ENCODE data around the gene CRTC1. TPM values are rescaled to one million over a fixed set of nuclear protein-coding genes. Genes with fewer than 3 reads are reported as not detected.
A peak's percentile ranks its signal among the peaks of the same experiment; 100 is the strongest.

The CRTC1 gene
- total RNA-seq, 1 donor = 4.3 TPM

DNA sequence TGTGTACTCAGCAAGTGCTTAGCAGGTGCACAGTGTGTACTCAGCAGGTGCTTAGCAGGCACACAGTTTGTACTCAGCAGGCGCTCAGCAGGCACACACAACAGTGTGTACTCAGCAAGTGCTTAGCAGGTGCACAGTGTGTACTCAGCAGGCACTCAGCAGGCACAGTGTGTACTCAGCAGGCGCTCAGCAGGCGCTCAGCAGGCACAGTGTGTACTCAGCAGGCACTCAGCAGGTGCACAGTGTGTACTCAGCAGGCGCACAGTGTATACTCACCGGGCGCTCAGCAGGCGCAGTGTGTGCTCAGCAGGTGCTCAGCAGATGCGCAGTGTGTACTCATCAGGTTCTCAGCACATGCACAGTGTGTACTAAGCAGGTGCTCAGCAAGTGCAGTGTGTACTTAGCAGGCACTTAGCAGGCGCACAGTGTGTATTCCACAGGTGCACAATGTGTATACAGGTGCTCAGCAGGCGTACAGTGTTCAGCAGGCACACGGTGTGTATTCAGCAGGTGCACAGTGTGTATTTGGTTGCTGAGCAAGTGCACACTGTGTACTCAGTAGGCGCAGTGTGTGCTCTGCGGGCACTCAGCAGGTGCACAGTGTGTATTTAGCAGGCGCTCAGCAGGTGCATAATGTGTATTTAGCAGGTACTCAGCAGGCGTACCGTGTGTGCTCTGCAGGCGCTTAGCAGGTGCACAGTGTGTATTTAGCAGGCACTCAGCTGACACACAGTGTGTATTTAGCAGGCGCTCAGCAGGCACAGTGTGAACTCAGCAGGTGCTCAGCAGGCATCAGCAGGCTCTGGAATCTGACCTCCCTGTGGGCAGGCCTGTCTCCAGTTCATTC is 15.1 kb downstream of the CRTC1 start:
- H3K4me3 ChIP-seq (ENCODE audit: low read length) = no peak overlapping the region
- H3K4me1 ChIP-seq (ENCODE audit: insufficient read depth, low read length) = peaks cover 29% of the 10 kb centered on the region
- no peaks in the 10 kb centered on the region for H3K9me3 ChIP-seq (ENCODE audit: low read depth, low read length)
- H3K27me3 ChIP-seq (ENCODE audit: insufficient read depth, low read length) = no peaks in the 10 kb centered on the region

DNA sequence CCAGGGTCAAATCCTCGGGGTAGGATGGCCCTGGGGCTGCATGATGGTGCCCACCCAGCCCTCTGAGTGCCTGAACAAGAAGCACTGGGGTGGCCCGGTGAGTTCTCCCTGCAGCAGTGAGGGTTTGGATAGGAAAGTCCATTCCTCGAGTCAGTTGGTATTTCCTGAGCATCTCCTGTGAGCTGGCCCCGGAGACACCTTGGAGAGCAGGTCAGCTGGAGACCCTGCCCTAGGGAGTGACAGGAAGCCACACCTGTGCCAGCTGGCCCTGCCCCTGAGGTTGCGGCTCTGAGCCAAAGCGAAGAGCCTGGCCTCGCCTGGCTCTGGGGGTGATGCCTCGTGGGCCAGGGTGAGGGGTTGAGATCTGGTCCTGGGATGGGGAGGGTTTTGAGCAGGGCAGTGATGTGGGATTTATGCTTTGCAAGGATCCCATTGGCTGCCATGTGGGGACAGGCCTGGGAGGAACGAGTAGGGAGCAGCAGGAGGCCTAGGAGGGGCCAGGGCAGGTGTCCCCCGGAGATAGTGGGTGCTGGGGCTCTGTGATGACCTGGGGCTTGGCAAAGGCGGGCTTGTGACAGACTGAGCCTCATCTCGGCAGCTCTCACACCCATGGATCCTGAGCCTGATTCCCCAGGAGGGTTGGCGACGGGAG is 16.0 kb downstream of the CRTC1 start:
- H3K9me3 ChIP-seq (ENCODE audit: low read depth, low read length) = no peaks in the 10 kb centered on the region
- no peaks in the 10 kb centered on the region for H3K27me3 ChIP-seq (ENCODE audit: insufficient read depth, low read length)
- peaks cover 29% of the 10 kb centered on the region for H3K4me1 ChIP-seq (ENCODE audit: insufficient read depth, low read length)
- H3K4me3 ChIP-seq (ENCODE audit: low read length) = peak overlapping the region; percentile 36

DNA sequence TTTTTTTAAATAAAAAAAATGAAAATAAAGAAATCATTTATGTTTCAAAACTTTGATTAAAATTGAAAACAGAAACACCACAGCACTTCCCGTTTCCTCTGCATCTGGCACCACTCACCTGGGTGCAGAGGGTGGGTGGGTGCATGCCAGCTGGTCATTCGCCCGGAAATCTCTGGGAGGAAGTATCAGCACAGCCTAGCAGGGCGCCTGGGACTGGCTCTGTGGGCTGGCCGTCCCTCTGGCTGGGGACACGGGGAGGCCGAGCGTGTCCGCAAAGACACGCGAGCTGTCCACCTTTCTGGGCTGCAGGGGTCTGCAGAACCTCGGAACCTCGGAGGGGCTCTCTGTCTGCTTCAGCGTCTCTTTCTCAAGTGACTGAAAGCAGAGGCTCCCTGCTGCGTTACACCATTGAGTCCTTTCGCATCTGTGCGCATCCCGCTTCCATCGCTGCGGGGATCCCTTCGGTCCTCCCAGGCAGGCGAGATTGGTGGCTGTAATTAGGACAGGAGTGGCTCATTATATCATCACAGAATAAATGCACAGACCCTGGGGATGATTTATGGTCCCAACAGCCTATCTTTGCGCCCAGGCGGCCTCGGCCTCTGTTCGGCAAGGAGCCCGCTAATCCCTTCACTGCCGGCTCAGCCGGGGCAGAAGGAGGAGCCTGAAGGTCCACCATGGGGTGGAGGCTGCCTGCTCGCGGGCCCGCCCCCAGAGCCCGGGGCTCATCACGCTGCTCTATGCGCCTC is 17.2 kb downstream of the CRTC1 start:
- Histone ChIP-seq H3K27me3 (ENCODE audit: insufficient read depth, low read length) (no peaks in the 10 kb centered on the region), H3K4me3 (ENCODE audit: low read length) (peak overlapping the region; percentile 36), H3K9me3 (ENCODE audit: low read depth, low read length) (no peaks in the 10 kb centered on the region), H3K4me1 (ENCODE audit: insufficient read depth, low read length) (peaks cover 29% of the 10 kb centered on the region)

DNA sequence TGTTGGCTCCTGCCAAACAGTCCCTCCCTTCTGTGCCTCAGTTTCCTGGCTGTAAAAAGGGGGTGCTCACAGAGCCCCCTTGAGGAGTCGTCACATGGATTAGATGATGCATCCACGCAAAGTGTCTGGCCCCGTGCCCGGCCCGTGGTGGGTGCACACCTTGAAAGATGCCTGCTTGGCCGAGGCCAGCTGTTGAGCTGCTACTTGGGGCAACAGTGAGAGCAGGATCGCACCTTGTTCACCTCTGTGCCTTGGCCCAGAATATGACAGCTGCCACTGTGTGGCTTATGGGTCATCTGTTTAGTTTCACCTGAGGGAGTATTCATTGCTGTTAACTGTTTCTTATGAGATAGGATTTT is 17.7 kb downstream of the CRTC1 start:
- no peaks in the 10 kb centered on the region for H3K27me3 ChIP-seq (ENCODE audit: insufficient read depth, low read length)
- H3K4me3 ChIP-seq (ENCODE audit: low read length) = peak overlapping the region; percentile 36
- peaks cover 29% of the 10 kb centered on the region for H3K4me1 ChIP-seq (ENCODE audit: insufficient read depth, low read length)
- no peaks in the 10 kb centered on the region for H3K9me3 ChIP-seq (ENCODE audit: low read depth, low read length)

DNA sequence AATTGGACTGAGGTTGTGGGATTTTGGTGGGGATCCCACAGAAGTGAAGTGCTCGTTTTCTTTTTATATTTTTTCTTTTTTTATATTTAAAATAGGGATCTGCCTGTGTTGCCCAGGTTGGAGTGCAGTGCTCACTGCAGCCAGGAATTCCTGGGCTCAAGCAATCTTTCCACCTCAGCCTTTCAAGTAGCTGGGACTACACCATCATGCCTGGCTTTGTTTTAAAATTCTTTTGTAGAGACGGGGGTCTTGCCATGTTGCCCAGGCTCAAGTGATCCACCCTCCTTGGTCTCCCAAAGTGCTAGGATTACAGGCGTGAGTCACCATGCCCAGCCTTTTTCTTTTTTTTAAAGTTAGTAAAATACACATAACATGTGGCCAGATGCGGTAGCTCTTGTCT is 20.6 kb downstream of the CRTC1 start:
- Histone ChIP-seq H3K9me3 (ENCODE audit: low read depth, low read length) (no peaks in the 10 kb centered on the region), H3K4me3 (ENCODE audit: low read length) (no peak overlapping the region), H3K4me1 (ENCODE audit: insufficient read depth, low read length) (peaks cover 23% of the 10 kb centered on the region), H3K27me3 (ENCODE audit: insufficient read depth, low read length) (no peaks in the 10 kb centered on the region)

DNA sequence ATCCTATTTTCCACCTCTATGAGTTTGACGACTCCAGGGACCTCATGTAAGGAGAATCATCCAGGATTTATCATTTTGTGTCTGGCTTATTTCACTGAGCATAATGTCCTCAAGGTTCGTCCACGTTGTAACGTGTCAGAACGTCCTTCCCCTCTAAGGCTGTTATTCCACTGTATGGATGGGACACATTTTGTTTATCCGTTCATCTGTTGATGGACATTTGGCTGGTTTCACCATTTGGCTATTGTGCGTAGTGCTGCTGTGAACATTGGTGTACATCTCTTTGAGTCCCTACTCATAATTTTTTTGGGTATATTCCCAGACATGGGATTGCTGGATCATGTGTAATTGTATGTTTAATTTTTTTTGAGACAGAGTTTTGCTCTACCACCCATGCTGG is 21.5 kb downstream of the CRTC1 start:
- peaks cover 19% of the 10 kb centered on the region for H3K4me1 ChIP-seq (ENCODE audit: insufficient read depth, low read length)

DNA sequence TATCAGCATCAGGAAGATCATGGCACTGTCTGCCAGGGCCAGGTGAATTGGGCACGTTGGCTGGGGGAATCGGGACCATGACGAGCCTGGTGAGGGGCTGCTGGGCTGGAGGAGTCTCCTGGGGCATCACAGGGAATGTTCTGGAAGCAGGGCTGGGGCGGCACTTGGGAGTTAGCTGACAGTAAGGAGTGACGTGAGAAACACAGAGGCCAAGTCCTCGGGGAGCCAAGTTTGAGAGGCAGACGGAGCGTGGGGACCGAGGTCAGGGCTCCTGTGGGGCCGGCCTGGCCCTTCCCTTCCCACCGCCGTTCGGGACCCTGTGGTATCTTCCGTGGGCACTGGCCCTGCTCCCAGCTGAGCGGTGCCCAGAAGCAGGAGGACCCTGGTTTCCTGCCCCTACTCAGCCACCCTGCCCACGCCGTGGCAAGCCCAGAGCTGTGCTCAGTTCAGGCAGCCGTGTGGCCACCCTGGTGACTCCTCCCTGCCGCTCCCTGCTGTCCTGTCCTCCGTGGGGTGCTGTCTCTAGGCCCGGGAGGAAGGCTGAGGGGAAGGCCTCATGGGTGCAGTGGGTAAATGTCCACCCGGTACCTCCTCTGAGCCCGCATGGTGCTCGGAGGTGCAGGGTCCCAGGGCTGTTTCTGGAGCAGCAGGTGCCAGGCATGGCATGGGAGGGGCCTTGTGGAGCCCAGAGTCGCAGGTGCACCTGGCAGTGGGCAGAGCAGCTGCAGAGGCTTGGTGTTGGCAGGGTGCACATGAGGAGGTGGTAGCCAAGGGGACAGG is 25.2 kb downstream of the CRTC1 start:
- H3K9me3 ChIP-seq (ENCODE audit: low read depth, low read length) = no peaks in the 10 kb centered on the region
- H3K4me1 ChIP-seq (ENCODE audit: insufficient read depth, low read length) = peaks cover 16% of the 10 kb centered on the region
- no peaks in the 10 kb centered on the region for H3K27me3 ChIP-seq (ENCODE audit: insufficient read depth, low read length)
- no peak overlapping the region for H3K4me3 ChIP-seq (ENCODE audit: low read length)

More for the DNA sequence above, 21.5 kb downstream of the CRTC1 start:
- Histone ChIP-seq H3K27me3 (ENCODE audit: insufficient read depth, low read length) (no peaks in the 10 kb centered on the region), H3K9me3 (ENCODE audit: low read depth, low read length) (no peaks in the 10 kb centered on the region), H3K4me3 (ENCODE audit: low read length) (no peak overlapping the region)

DNA sequence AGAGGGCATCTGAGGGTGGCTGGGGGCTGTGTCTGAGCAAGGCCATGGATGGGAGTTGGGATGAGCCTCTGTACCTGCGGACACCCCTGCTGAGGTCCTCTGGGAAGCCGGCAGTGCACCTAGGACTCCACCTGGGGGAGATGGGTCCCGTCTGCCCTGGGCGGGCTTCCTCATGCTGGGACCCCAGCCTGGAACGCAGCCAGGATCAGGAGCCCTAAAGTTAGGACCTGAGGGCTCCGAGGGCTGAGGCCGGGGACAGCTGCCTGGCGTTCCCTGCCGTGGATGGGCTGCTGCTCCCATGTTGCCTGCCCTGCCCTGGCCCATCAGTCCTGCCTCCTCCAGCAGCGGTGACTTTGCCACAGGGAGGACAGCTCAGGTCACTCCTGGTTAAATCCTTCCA is 26.1 kb downstream of the CRTC1 start:
- H3K4me1 ChIP-seq (ENCODE audit: insufficient read depth, low read length) = peaks cover 19% of the 10 kb centered on the region

DNA sequence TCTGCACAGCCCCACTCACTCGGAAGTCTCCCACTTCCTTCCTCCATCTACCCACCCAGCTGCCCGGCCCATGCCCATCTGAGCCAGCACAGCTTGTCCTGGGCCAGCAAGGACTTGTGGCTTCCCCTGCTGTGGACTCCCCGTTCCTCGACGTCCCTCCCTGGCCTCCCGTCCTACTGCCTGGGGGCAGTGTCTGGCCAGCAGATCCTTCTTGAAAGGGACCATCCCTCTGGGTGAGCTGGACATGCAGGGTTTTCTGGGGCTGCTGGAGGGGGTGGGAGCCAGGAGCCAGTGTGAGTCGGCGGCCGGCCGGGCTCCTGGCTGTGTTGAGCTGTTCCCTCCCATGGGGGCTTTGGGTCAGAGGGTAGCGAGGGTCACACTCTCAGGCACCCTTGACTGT is 26.7 kb downstream of the CRTC1 start:
- Histone ChIP-seq H3K9me3 (ENCODE audit: low read depth, low read length) (no peaks in the 10 kb centered on the region), H3K27me3 (ENCODE audit: insufficient read depth, low read length) (no peaks in the 10 kb centered on the region), H3K4me3 (ENCODE audit: low read length) (no peak overlapping the region), H3K4me1 (ENCODE audit: insufficient read depth, low read length) (peaks cover 19% of the 10 kb centered on the region)

More for the DNA sequence above, 26.1 kb downstream of the CRTC1 start:
- Histone ChIP-seq H3K27me3 (ENCODE audit: insufficient read depth, low read length) (no peaks in the 10 kb centered on the region), H3K9me3 (ENCODE audit: low read depth, low read length) (no peaks in the 10 kb centered on the region), H3K4me3 (ENCODE audit: low read length) (no peak overlapping the region)

DNA sequence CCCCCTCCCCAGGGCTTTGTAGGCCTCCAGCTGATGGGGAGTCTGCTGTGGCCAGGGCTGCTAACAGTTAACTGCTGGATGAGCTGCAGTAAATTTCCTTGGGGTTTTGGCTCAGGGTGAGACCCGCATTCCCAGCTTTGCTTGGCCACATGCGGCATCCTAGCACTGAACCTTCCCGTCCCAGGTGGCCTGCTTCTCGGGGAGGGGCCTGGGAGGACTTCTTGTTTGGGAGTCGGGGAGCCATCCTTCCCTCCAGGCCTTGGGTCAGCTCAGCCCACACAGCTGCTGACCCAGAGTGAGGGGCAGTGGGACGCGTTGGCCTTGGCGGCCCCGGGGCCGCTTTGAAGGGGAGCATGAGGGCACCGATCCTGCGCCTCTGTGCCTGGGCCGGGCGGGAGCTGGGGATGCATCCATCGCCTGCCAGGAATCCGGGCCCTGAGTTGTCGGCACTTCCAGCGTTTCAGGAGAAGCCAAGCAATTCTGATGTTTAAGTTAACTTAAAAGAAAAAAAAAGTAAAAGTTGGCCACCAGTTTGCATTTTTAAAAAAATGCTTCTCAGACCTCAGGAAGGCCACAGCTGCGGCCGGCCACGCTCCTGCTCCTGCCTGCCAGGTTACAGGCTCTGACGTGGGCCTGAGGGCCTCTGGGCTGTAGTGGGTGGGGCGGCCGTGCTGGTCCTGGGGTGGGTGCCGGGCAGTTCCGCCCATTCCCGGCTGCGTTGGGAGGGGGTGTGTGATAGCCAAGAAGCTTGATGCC is 27.7 kb downstream of the CRTC1 start:
- H3K27me3 ChIP-seq (ENCODE audit: insufficient read depth, low read length) = no peaks in the 10 kb centered on the region
- H3K9me3 ChIP-seq (ENCODE audit: low read depth, low read length) = no peaks in the 10 kb centered on the region
- H3K4me1 ChIP-seq (ENCODE audit: insufficient read depth, low read length) = peaks cover 19% of the 10 kb centered on the region
- H3K4me3 ChIP-seq (ENCODE audit: low read length) = no peak overlapping the region

DNA sequence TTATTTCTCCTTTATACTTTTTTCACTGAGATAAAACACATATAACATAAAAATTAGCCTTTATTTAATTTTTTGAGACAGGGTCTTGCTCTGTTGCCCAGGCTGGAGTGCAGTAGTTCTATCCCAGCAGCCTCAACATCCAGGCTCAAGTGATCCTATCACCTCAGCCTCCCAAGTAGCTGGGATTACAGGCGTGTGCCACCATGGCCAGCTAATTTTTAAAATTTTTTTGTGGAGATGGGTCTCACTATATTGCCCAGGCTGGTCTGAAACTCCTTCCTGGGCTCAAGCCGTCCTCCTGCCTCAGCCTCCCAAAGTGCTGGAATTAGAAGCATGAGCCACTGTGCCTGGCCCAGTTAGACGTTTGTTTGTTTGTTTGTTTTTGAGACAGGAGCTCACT is 28.4 kb downstream of the CRTC1 start:
- Histone ChIP-seq H3K9me3 (ENCODE audit: low read depth, low read length) (no peaks in the 10 kb centered on the region), H3K27me3 (ENCODE audit: insufficient read depth, low read length) (no peaks in the 10 kb centered on the region), H3K4me3 (ENCODE audit: low read length) (no peak overlapping the region), H3K4me1 (ENCODE audit: insufficient read depth, low read length) (peaks cover 19% of the 10 kb centered on the region)

DNA sequence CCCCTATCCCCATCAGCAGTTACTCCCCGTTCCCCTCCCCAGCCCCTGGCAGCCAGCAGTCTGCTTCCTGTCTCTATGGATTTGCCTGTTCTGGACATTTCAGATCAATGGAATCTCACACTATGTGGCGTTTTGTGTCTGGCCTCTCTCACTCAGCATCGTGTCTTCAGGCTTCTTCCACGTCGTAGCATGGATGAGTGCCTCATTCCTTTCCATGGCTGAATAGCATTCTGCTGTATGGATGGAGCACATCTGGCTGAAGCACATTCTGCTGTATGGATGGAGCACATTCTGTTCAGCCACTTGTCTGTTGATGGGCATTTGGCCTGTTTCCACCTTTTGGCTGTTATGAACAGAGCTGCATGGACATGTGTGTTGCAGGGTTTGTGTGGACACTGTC is 29.5 kb downstream of the CRTC1 start:
- H3K4me3 ChIP-seq (ENCODE audit: low read length) = no peak overlapping the region
- no peaks in the 10 kb centered on the region for H3K9me3 ChIP-seq (ENCODE audit: low read depth, low read length)
- H3K4me1 ChIP-seq (ENCODE audit: insufficient read depth, low read length) = peaks cover 23% of the 10 kb centered on the region
- no peaks in the 10 kb centered on the region for H3K27me3 ChIP-seq (ENCODE audit: insufficient read depth, low read length)

DNA sequence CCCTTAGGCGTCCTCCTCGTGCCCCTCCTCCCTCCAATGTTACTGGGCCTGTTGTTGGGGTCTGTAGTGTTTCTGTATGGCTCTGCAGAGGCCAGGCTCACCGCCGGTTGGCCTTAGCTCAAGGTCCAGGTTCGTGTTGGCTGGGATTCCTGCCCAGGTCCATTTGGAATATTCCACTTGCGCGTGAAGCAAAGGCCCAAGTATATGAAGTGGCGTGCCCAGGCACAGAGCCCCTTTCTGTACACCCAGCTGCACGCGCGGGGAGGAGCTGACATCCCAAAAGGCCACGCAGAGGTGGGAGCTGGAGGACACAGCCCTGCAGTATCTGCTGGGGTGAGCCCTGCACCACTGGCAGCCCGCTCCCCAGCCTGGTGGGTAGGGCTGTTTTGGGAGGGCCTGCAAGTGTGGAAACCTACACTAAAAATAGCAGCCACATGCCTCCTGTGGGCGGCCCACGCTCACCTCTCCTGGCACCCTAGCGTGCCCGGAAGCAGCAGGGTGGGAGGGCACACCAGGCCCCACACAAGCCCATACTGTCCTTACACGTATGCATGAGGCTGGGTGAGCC is 30.2 kb downstream of the CRTC1 start:
- Histone ChIP-seq H3K4me1 (ENCODE audit: insufficient read depth, low read length) (peaks cover 25% of the 10 kb centered on the region), H3K27me3 (ENCODE audit: insufficient read depth, low read length) (no peaks in the 10 kb centered on the region)

DNA sequence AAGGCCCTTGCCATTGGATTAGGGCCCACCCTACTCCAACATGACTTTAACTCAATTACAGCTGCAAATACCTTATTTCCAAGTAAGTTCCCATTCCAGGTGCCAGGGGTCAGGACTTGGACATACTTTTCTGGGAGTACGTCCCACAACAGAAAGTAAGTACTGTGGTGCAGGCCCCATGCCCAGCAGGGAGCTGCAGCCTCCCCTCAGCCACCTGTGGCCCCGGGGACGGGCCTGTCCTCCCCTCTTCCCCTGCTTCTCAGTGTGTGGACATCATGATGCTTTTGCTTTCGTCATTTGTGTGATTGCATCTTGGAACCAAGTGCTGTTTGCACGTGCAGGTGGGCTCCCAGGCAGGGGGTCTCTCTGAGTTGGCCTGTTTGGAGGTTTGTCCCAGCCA is 31.9 kb downstream of the CRTC1 start:
- H3K4me3 ChIP-seq (ENCODE audit: low read length) = no peak overlapping the region
- H3K4me1 ChIP-seq (ENCODE audit: insufficient read depth, low read length) = peaks cover 16% of the 10 kb centered on the region
- H3K9me3 ChIP-seq (ENCODE audit: low read depth, low read length) = no peaks in the 10 kb centered on the region
- H3K27me3 ChIP-seq (ENCODE audit: insufficient read depth, low read length) = no peaks in the 10 kb centered on the region

More for the DNA sequence above, 30.2 kb downstream of the CRTC1 start:
- H3K4me3 ChIP-seq (ENCODE audit: low read length) = no peak overlapping the region
- H3K9me3 ChIP-seq (ENCODE audit: low read depth, low read length) = no peaks in the 10 kb centered on the region
